OCI-LY3 (cell line): Measurements from ENCODE around the gene LIN28B.

Experiments used
- EZH2phosphoT487 ChIP-seq: fragments of 200-600 bp; shearing (Covaris generic); IDR thresholded peaks from 2 replicates; pipeline ENCODE4 v1.6.1; 2018; ENCODE audit warnings: antibody characterized with exemption, mixed run types, low read depth
- TF ChIP-seq, protein P1 (sequence below): fragments of 200-600, 300-600 bp; sonication (generic); IDR thresholded peaks from 2 replicates; pipeline ENCODE4 v1.5.1; 2014; ENCODE audit warnings: antibody characterized with exemption, low read length, low read depth

DNA sequence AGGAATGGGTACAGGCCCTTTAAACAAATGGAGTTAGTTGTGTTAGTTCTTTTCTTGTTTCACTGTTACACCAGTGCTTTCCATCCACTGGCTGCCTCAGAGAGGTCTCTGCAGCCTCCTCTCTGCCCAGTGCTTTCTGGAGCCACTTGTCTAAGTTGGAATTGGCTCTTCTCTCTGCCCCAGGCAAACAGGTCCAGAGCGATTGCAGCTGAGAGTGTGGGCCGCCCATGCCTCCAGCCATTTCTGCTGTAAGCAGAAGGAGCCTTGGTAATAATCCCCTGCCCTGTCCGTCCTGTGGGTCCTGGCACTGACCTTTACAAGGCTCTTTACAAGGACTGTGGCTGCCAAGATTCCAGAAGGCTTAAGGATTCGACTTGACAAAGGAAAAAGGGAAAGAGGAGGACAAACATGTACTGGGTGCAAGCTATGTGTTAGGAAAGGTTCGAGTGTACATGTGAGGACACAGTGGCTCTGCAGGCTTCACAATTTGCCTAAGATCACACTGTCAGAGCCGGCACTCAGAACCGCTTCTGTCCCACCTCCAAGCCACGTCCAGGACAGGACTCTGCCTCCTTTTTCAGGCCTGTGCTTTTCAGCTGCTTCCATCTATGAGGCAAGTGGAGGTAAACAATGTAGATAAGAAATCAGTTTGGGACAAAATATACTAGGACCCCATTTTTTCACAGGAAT is 134.4 kb downstream of the LIN28B start:
- TF ChIP-seq, protein P1, sequence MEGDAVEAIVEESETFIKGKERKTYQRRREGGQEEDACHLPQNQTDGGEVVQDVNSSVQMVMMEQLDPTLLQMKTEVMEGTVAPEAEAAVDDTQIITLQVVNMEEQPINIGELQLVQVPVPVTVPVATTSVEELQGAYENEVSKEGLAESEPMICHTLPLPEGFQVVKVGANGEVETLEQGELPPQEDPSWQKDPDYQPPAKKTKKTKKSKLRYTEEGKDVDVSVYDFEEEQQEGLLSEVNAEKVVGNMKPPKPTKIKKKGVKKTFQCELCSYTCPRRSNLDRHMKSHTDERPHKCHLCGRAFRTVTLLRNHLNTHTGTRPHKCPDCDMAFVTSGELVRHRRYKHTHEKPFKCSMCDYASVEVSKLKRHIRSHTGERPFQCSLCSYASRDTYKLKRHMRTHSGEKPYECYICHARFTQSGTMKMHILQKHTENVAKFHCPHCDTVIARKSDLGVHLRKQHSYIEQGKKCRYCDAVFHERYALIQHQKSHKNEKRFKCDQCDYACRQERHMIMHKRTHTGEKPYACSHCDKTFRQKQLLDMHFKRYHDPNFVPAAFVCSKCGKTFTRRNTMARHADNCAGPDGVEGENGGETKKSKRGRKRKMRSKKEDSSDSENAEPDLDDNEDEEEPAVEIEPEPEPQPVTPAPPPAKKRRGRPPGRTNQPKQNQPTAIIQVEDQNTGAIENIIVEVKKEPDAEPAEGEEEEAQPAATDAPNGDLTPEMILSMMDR = no peak
- TF ChIP-seq EZH2phosphoT487 = no peak
